ENCODE data around the gene MYBPH. TPM values are rescaled to one million over a fixed set of nuclear protein-coding genes. Genes with fewer than 3 reads are reported as not detected.

The MYBPH gene
- total RNA-seq, 2 donors from 2014 or later: not detected

GRCh38 chr1:203171341-203172183, 4.1 kb downstream of the MYBPH start:
- no peaks in the 10 kb centered on the region for H3K36me3 ChIP-seq
- no peaks in the 10 kb centered on the region for H3K4me1 ChIP-seq
- H3K9me3 ChIP-seq: no peaks in the 10 kb centered on the region
- intact Hi-C loops (cut with DNase I): loop anchor here (2.0 to 5.0 kb wide), 2 partner anchors 54 to 133 kb away; no protein-coding TSS in a partner anchor
- no peak for DNase-seq
- H3K27me3 ChIP-seq: no peaks in the 10 kb centered on the region
- no peak overlapping the region for H3K9ac ChIP-seq (ENCODE audit: low read depth in 2 of 2, low read length in 2 of 2)
- no peak overlapping the region for H3K4me3 ChIP-seq
- no peak overlapping the region for H3K27ac ChIP-seq
- TF ChIP-seq, protein P1, sequence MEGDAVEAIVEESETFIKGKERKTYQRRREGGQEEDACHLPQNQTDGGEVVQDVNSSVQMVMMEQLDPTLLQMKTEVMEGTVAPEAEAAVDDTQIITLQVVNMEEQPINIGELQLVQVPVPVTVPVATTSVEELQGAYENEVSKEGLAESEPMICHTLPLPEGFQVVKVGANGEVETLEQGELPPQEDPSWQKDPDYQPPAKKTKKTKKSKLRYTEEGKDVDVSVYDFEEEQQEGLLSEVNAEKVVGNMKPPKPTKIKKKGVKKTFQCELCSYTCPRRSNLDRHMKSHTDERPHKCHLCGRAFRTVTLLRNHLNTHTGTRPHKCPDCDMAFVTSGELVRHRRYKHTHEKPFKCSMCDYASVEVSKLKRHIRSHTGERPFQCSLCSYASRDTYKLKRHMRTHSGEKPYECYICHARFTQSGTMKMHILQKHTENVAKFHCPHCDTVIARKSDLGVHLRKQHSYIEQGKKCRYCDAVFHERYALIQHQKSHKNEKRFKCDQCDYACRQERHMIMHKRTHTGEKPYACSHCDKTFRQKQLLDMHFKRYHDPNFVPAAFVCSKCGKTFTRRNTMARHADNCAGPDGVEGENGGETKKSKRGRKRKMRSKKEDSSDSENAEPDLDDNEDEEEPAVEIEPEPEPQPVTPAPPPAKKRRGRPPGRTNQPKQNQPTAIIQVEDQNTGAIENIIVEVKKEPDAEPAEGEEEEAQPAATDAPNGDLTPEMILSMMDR (IDR thresholded peaks at IDR 0.05): no peak

DNA sequence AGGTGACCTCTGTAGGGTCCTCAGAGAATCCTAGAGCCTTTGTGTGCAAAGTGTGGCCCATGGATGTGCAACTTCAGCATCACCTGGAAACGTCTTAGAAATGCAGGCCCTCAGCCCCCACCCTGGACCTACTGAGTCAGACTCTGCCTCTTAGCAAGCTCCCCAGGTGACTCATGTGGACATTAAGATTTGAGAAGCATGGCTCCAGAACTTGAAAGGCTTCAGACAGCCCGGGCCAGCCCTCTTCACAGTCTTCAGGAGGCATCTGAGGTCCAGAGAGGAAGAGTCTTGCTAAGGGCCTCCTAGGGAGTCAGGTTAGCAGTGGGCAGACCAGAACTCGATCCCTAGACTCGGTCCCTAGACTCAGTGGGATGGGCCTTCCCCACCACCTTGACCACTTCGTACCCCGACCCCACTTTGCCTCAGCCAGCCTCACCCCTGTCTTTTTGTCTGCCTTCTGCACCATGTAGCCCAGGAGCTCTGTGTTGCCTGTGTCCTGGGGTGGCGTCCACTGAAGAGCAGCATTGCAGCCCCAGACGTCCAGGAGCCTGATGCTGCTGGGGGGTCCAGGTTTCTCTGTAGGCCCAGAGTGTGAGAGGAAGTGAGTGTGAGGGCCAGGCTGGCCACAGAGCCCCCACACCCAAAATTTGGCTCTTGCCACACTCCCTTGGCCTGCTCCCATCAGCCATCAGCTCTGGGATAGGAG, 4.8 kb downstream of the MYBPH start:
- Histone ChIP-seq H3K27ac (no peak overlapping the region), H3K4me3 (no peak overlapping the region), H3K9me3 (no peaks in the 10 kb centered on the region), H3K4me1 (no peaks in the 10 kb centered on the region), H3K36me3 (no peaks in the 10 kb centered on the region), H3K9ac (ENCODE audit: low read depth in 2 of 2, low read length in 2 of 2) (no peak overlapping the region), H3K27me3 (no peaks in the 10 kb centered on the region)
- no peak for DNase-seq
- TF ChIP-seq, protein P1 (IDR thresholded peaks at IDR 0.05): no peak
- intact Hi-C loops (cut with DNase I): loop anchor here (5.0 kb wide), 1 partner anchor 53 kb away; no protein-coding TSS in a partner anchor

GRCh38 chr1:203169770-203170520, 5.7 kb downstream of the MYBPH start:
- intact Hi-C loops (cut with DNase I): loop anchor here (5.0 kb wide), 1 partner anchor 53 kb away; no protein-coding TSS in a partner anchor
- no peak for DNase-seq
- TF ChIP-seq, protein P1 (IDR thresholded peaks at IDR 0.05): no peak
- Histone ChIP-seq H3K4me1 (no peaks in the 10 kb centered on the region), H3K27me3 (no peaks in the 10 kb centered on the region), H3K9me3 (no peaks in the 10 kb centered on the region), H3K27ac (no peak overlapping the region), H3K9ac (ENCODE audit: low read depth in 2 of 2, low read length in 2 of 2) (no peak overlapping the region), H3K4me3 (no peak overlapping the region), H3K36me3 (no peaks in the 10 kb centered on the region)

DNA sequence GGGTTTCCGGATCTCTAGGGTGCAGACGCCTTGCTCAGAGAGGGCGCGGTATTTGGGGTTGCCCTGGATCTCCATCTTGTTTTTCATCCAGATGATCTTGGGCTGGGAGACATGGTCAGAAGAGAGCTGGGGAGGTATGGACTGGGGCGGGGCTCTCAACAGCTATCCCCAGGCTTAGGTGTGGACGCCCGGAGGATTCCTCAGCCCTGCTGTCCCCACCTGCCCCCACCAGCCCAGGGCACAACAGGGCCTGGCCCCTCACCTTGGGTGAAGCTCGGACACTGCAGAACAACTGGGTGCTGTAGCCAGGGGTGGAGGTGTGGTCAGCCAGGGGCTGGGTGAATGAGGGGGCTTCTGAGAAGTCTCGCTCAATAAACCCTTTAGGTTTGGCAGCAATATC, 6.6 kb downstream of the MYBPH start:
- intact Hi-C loops (cut with DNase I): no loop called here
- DNase-seq: no peak
- Histone ChIP-seq H3K9ac (ENCODE audit: low read depth in 2 of 2, low read length in 2 of 2) (no peak overlapping the region), H3K27me3 (no peaks in the 10 kb centered on the region), H3K36me3 (no peaks in the 10 kb centered on the region), H3K4me3 (no peak overlapping the region), H3K27ac (no peak overlapping the region), H3K4me1 (no peaks in the 10 kb centered on the region), H3K9me3 (no peaks in the 10 kb centered on the region)
- TF ChIP-seq, protein P1 (IDR thresholded peaks at IDR 0.05): no peak

- no peaks in the 10 kb centered on the region for H3K9me3 ChIP-seq
- intact Hi-C loops (cut with DNase I): no loop called here
- H3K4me3 ChIP-seq: no peak overlapping the region
- no peaks in the 10 kb centered on the region for H3K36me3 ChIP-seq
- no peaks in the 10 kb centered on the region for H3K27me3 ChIP-seq
- H3K4me1 ChIP-seq: no peaks in the 10 kb centered on the region
- TF ChIP-seq, protein P1 (IDR thresholded peaks at IDR 0.05): no peak
- no peak overlapping the region for H3K9ac ChIP-seq (ENCODE audit: low read depth in 2 of 2, low read length in 2 of 2)
- no peak for DNase-seq
- H3K27ac ChIP-seq: no peak overlapping the region
Measured at GRCh38 chr1:203168256-203168786, 7.3 kb downstream of the MYBPH start.
